HepG2 (cell line): ENCODE data around the gene EPB41L4A. TPM values are rescaled to one million over a fixed set of nuclear protein-coding genes. Genes with fewer than 3 reads are reported as not detected.

ENCODE experiments used
- AKAP8 ChIP-seq: sonication (generic); formaldehyde crosslinking; IDR thresholded peaks from 2 replicates; pipeline ENCODE4 v1.5.1; 2020; ENCODE audit warnings: mild to moderate bottlenecking, missing genetic modification reagents
- ARNT ChIP-seq: fragments of 450-650 bp; IDR thresholded peaks from 2 replicates; pipeline ENCODE4 v1.6.1; 2017
- ASH2L ChIP-seq: fragments of 300-600, 200-600 bp; sonication (generic); IDR thresholded peaks from 2 replicates; pipeline ENCODE4 v1.7.0; 2017; ENCODE audit warnings: low read depth, mild to moderate bottlenecking, moderate library complexity, mixed read lengths, low read length; ENCODE audit not compliant: insufficient read length
- ATF3 ChIP-seq: sonication (generic); formaldehyde crosslinking; IDR thresholded peaks from 2 replicates; pipeline ENCODE4 v1.4.0; 2020; ENCODE audit warnings: missing genetic modification reagents
- DRAP1 ChIP-seq: IDR thresholded peaks from 2 replicates; pipeline ENCODE4 v1.6.1; 2016; ENCODE audit warnings: missing genetic modification reagents, missing compliant biosample characterization
- FOXJ3 ChIP-seq: sonication (generic); formaldehyde crosslinking; IDR thresholded peaks from 2 replicates; pipeline ENCODE4 v1.4.0; 2020; ENCODE audit warnings: missing genetic modification reagents, mild to moderate bottlenecking, borderline replicate concordance
- GTF2F1 ChIP-seq: fragments of 150-350 bp; IDR thresholded peaks from 2 replicates; pipeline ENCODE4 v1.6.1; 2014; ENCODE audit warnings: low read length
- HNRNPK ChIP-seq: fragments of 200-400 bp; formaldehyde crosslinking; IDR thresholded peaks from 2 replicates; pipeline ENCODE4 v1.6.1; 2018; ENCODE audit warnings: low read length, low read depth, moderate library complexity, mild to moderate bottlenecking; ENCODE audit not compliant: poor library complexity, severe bottlenecking
- MIER3 ChIP-seq: IDR thresholded peaks from 2 replicates; pipeline ENCODE4 v1.6.1; 2016; ENCODE audit warnings: missing compliant biosample characterization, borderline replicate concordance
- MLLT10 ChIP-seq: sonication (generic); formaldehyde crosslinking; IDR thresholded peaks from 2 replicates; pipeline ENCODE4 v1.4.0; 2020; ENCODE audit warnings: missing genetic modification reagents
- MLXIP ChIP-seq: sonication (generic); formaldehyde crosslinking; IDR thresholded peaks from 2 replicates; pipeline ENCODE4 v1.9.0; 2021; ENCODE audit warnings: missing genetic modification reagents, borderline replicate concordance
- NFKB2 ChIP-seq: sonication (generic); formaldehyde crosslinking; IDR thresholded peaks from 2 replicates; pipeline ENCODE4 v1.4.0; 2020; ENCODE audit warnings: missing genetic modification reagents, borderline replicate concordance
- POGZ ChIP-seq: sonication (generic); formaldehyde crosslinking; IDR thresholded peaks from 2 replicates; pipeline ENCODE4 v1.4.0; 2020; ENCODE audit warnings: mild to moderate bottlenecking, missing genetic modification reagents
- TFE3 ChIP-seq: IDR thresholded peaks from 2 replicates; pipeline ENCODE4 v1.6.1; 2016
- ZFAT ChIP-seq: sonication (generic); formaldehyde crosslinking; conservative IDR thresholded peaks from 2 replicates; pipeline ENCODE4 v1.8.1; 2023; ENCODE audit warnings: missing genetic modification reagents, inconsistent platforms
- ZFP36L1 ChIP-seq: sonication (generic); formaldehyde crosslinking; IDR thresholded peaks from 2 replicates; pipeline ENCODE4 v1.8.0; 2022; ENCODE audit warnings: mild to moderate bottlenecking, missing genetic modification reagents, moderate library complexity
- ZNF205 ChIP-seq: IDR thresholded peaks from 2 replicates; pipeline ENCODE4 v1.6.1; 2018; ENCODE audit warnings: missing biosample characterization, missing genetic modification reagents
- ZNF234 ChIP-seq: sonication (generic); formaldehyde crosslinking; conservative IDR thresholded peaks from 2 replicates; pipeline ENCODE4 v1.5.1; 2020; ENCODE audit warnings: mild to moderate bottlenecking, missing genetic modification reagents
- ZNF260 ChIP-seq: sonication (generic); formaldehyde crosslinking; IDR thresholded peaks from 2 replicates; pipeline ENCODE4 v1.4.0; 2020; ENCODE audit warnings: missing genetic modification reagents, low read depth, mild to moderate bottlenecking, borderline replicate concordance
- ZNF264 ChIP-seq: sonication (generic); formaldehyde crosslinking; IDR thresholded peaks from 2 replicates; pipeline ENCODE4 v1.4.0; 2020; ENCODE audit warnings: missing genetic modification reagents
- ZNF329 ChIP-seq: sonication (generic); formaldehyde crosslinking; IDR thresholded peaks from 2 replicates; pipeline ENCODE4 v1.9.0; 2021; ENCODE audit warnings: low read depth, mild to moderate bottlenecking, missing genetic modification reagents
- ZNF564 ChIP-seq: sonication (generic); formaldehyde crosslinking; IDR thresholded peaks from 2 replicates; pipeline ENCODE4 v1.8.1; 2023; ENCODE audit warnings: mild to moderate bottlenecking, missing genetic modification reagents
- ZNF800 ChIP-seq: sonication (generic); formaldehyde crosslinking; IDR thresholded peaks from 2 replicates; pipeline ENCODE4 v1.4.0; 2020; ENCODE audit warnings: missing genetic modification reagents
- polyA plus RNA-seq, 8 experiments: library from polyadenylated mRNA; depleted of rRNA in 3 of 8; stranded (reverse) in 7 of 8; unstranded in 1 of 8; fragments of >200 nt; fragmentation: Illumina TruSeq in 4 of 8; extraction: Trizol in 4 of 8; gene quantifications; 2 replicates each; pipeline versions ENCODE4 v1.2.1 to v1.2.3, GENCODE V29; 2011 to 2016; ENCODE audit warnings: low read depth in 4 of 8, missing spikeins in 1 of 8, mixed read lengths in 1 of 8; ENCODE audit not compliant: insufficient read depth in 1 of 8
- total RNA-seq, 5 experiments: library from RNA; depleted of rRNA; stranded (reverse); fragments of >200 nt; fragmentation: Illumina TruSeq; extraction: Trizol; gene quantifications; 2 replicates each; pipeline ENCODE4 v1.2.3, GENCODE V29; 2016; ENCODE audit warnings: low read depth in 1 of 5

Gene EPB41L4A
- total and polyA plus RNA-seq, 2 of the 13 experiments (the other 11 are each of a cell fraction or from before 2014, with no cell fraction given), result 0.07 TPM; not detected in 1

- TF ChIP-seq MLXIP (peak; percentile 86; the same call in 1 of the 2 replicates), ZNF800 (peak; percentile 81; the same call in 1 of the 2 replicates), ARNT (no peak), ZNF329 (CRISPR knock-in tag) (0 out of 2 replicates have a peak, but pooled peaks have one; percentile 39), ZNF205 (peak; percentile 90), GTF2F1 (peak; percentile 84), MIER3 (CRISPR knock-in tag) (peak; percentile 98), NFKB2 (CRISPR knock-in tag) (peak; percentile 92), DRAP1 (CRISPR knock-in tag) (peak; percentile 98), ZNF564 (CRISPR knock-in tag) (peak; percentile 50; the same call in 1 of the 2 replicates), FOXJ3 (CRISPR knock-in tag) (peak; percentile 72; the same call in 1 of the 2 replicates), AKAP8 (no peak; the same call in 1 of the 2 replicates), ZNF234 (no peak), ZNF264 (CRISPR knock-in tag) (peak; percentile 77; the same call in 1 of the 2 replicates), HNRNPK (no peak), TFE3 (peak; percentile 64; the same call in 1 of the 2 replicates), ZFAT (CRISPR knock-in tag) (0 out of 2 replicates have a peak, but pooled peaks have one; percentile 82), ZNF260 (CRISPR knock-in tag) (no peak), ASH2L (peak; percentile 92), MLLT10 (CRISPR knock-in tag) (no peak; the same call in 1 of the 2 replicates), POGZ (CRISPR knock-in tag) (peak; percentile 100), ZFP36L1 (CRISPR knock-in tag) (peak; percentile 90), ATF3 (no peak)
Observed at GRCh38 chr5:112160652-112161391, 258.3 kb downstream of the EPB41L4A start (continued).
